NCI-H1105 (cell line): ENCODE results near the gene RSAD2.

Experiments used
- DNase-seq: peaks from one replicate; lab custom pipeline; 2025; lab: John Stamatoyannopoulos, UW

Gene RSAD2

GRCh38 chr2:6945087-6945813, 67.7 kb downstream of the RSAD2 start:
- DNase-seq: no peak

- DNase-seq: no peak
Observed at GRCh38 chr2:6945821-6946220, 68.2 kb downstream of the RSAD2 start.

- no peak for DNase-seq
Observed at GRCh38 chr2:6946722-6947121, 69.1 kb downstream of the RSAD2 start.
